HL-60 (cell line): ENCODE data around the gene SLC10A3.

ENCODE experiments used
- DNase-seq, 2 experiments: peaks; one replicate each; pipeline ENCODE4 v3.0.0-alpha.2; 2010 to 2020; ENCODE audit warnings: low read depth in 1 of 2, low spot score in 1 of 2
- H3K27ac ChIP-seq: fragments of 250-450 bp; sonication (Bioruptor Pico); replicated peaks from 2 replicates; pipeline ENCODE4 v1.5.1; 2020; ENCODE audit warnings: mild to moderate bottlenecking, moderate library complexity
- H3K27me3 ChIP-seq: fragments of 250-450 bp; sonication (Bioruptor Pico); 2 replicates; pipeline ENCODE4 v1.5.1; 2021; ENCODE audit warnings: mild to moderate bottlenecking, moderate library complexity; ENCODE audit not compliant: insufficient read depth, poor library complexity, severe bottlenecking
- H3K4me3 ChIP-seq: replicated peaks from 2 replicates; pipeline ENCODE4 v1.5.1; 2011; ENCODE audit warnings: mild to moderate bottlenecking, control low read depth, low read length; ENCODE audit not compliant: insufficient read depth
- CTCF ChIP-seq: IDR thresholded peaks from one replicate; pipeline ENCODE4 v1.5.1; 2011; ENCODE audit warnings: low read length, control low read depth, inconsistent platforms; ENCODE audit not compliant: insufficient read depth
- GABPA ChIP-seq: IDR thresholded peaks from 2 replicates; pipeline ENCODE4 v1.6.1; 2012; ENCODE audit warnings: low read depth
- POLR2AphosphoS5 ChIP-seq: IDR thresholded peaks from 2 replicates; pipeline ENCODE4 v1.6.1; 2012; ENCODE audit warnings: low read depth
- REST ChIP-seq: IDR thresholded peaks from 2 replicates; pipeline ENCODE4 v1.6.1; 2012; ENCODE audit warnings: low read depth; ENCODE audit not compliant: insufficient replicate concordance
- SPI1 ChIP-seq: IDR thresholded peaks from 2 replicates; pipeline ENCODE4 v1.6.1; 2012; ENCODE audit warnings: low read depth, mild to moderate bottlenecking, borderline replicate concordance

SLC10A3 gene

GRCh38 chrX:154458116-154458953 lies 32.1 kb downstream of the SLC10A3 start, which contains the start of gene PLXNA3:
PLXNA3 (plus strand) TSS chrX:154458281; CDS start chrX:154460184, 1,903 bp downstream.
- Histone ChIP-seq H3K27me3 (peaks cover 4% of the 10 kb centered on the region), H3K27ac (no peak within 1 kb of the TSS), H3K4me3 (peak within 1 kb of the TSS; percentile 44)
- DNase-seq: no peak
- no peak for TF ChIP-seq POLR2AphosphoS5
- no peak for TF ChIP-seq REST
- no peak for TF ChIP-seq GABPA
- TF ChIP-seq CTCF: no peak
- TF ChIP-seq SPI1: no peak

- Histone ChIP-seq H3K27ac (no peak overlapping the region), H3K4me3 (peak overlapping the region; percentile 44), H3K27me3 (peaks cover 4% of the 10 kb centered on the region)
- no peak for DNase-seq
- TF ChIP-seq POLR2AphosphoS5: no peak
- TF ChIP-seq GABPA: no peak
- no peak for TF ChIP-seq SPI1
- no peak for TF ChIP-seq REST
- TF ChIP-seq CTCF: no peak
Observed at GRCh38 chrX:154457491-154458115, 32.8 kb downstream of the SLC10A3 start.

- no peak overlapping the region for H3K4me3 ChIP-seq
- H3K27me3 ChIP-seq: no peaks in the 10 kb centered on the region
- no peak overlapping the region for H3K27ac ChIP-seq
- no peak for TF ChIP-seq CTCF
- TF ChIP-seq GABPA: no peak
- TF ChIP-seq POLR2AphosphoS5: no peak
- TF ChIP-seq REST: no peak
- DNase-seq: no peak
Observed at GRCh38 chrX:154452823-154453222, 37.6 kb downstream of the SLC10A3 start.
